Mucosa of rectum (tissue), 2 donors: Measurements from ENCODE around the gene MS4A2.
"Not testable (repeated sequence)": the region's sequence is repeated elsewhere in the genome, so short reads cannot be mapped to it uniquely, and the experiment has no call there.

Source experiments
- H3K27ac ChIP-seq, 2 donors: one replicate each; pipeline ENCODE4 v1.7.0; 2013; ENCODE audit warnings: inconsistent platforms in 2 of 2, low read depth in 2 of 2, low read length in 2 of 2
- H3K27me3 ChIP-seq, 2 donors: one replicate each; pipeline ENCODE4 v1.7.0; 2013; ENCODE audit warnings: low read length in 2 of 2; ENCODE audit not compliant: control insufficient read depth in 2 of 2, insufficient read depth in 2 of 2
- H3K36me3 ChIP-seq, 2 donors: one replicate each; pipeline ENCODE4 v1.7.0; 2013; ENCODE audit warnings: low read length in 2 of 2; ENCODE audit not compliant: control insufficient read depth in 2 of 2, insufficient read depth in 2 of 2
- H3K4me1 ChIP-seq, 2 donors: one replicate each; pipeline ENCODE4 v1.7.0; 2013; ENCODE audit warnings: low read length in 2 of 2, mild to moderate bottlenecking in 1 of 2; ENCODE audit not compliant: control insufficient read depth in 2 of 2, insufficient read depth in 2 of 2
- H3K4me3 ChIP-seq, 2 donors: one replicate each; pipeline ENCODE4 v1.7.0; 2013; ENCODE audit warnings: low read length in 2 of 2
- H3K9ac ChIP-seq, 2 donors: one replicate each; pipeline ENCODE4 v1.7.0; 2013; ENCODE audit warnings: low read length in 2 of 2, low read depth in 1 of 2, mild to moderate bottlenecking in 1 of 2
- H3K9me3 ChIP-seq, 2 donors: one replicate each; pipeline ENCODE4 v1.7.0; 2013; ENCODE audit warnings: low read length in 2 of 2; ENCODE audit not compliant: control insufficient read depth in 2 of 2
- donor health status: healthy.
- donor health status: Normal muscosa, but diverticular disease.

Gene MS4A2

GRCh38 chr11:60098508-60098907, 10.0 kb downstream of the MS4A2 start:
- Histone ChIP-seq H3K9me3 (no peaks in the 10 kb centered on the region), H3K4me1 (no peaks in the 10 kb centered on the region), H3K4me3 (no peak overlapping the region), H3K9ac (no peak overlapping the region), H3K27me3 (no peaks in the 10 kb centered on the region), H3K36me3 (no peaks in the 10 kb centered on the region), H3K27ac (no peak overlapping the region)

GRCh38 chr11:60100516-60100915, 12.1 kb downstream of the MS4A2 start:
- no peak overlapping the region for H3K4me3 ChIP-seq
- no peaks in the 10 kb centered on the region for H3K9me3 ChIP-seq
- H3K9ac ChIP-seq: no peak overlapping the region
- H3K36me3 ChIP-seq: no peaks in the 10 kb centered on the region
- H3K27ac ChIP-seq: no peak overlapping the region
- H3K4me1 ChIP-seq: no peaks in the 10 kb centered on the region
- H3K27me3 ChIP-seq: no peaks in the 10 kb centered on the region

- not testable (repeated sequence) for H3K36me3 ChIP-seq, H3K4me3 ChIP-seq, H3K9me3 ChIP-seq, H3K27me3 ChIP-seq, H3K9ac ChIP-seq, H3K4me1 ChIP-seq, H3K27ac ChIP-seq
These were observed 12.9 kb downstream of the MS4A2 start for GRCh38 chr11:60101368-60101767.

- H3K9ac ChIP-seq, H3K27ac ChIP-seq, H3K4me3 ChIP-seq, H3K9me3 ChIP-seq, H3K36me3 ChIP-seq, H3K27me3 ChIP-seq: not testable (repeated sequence)
- H3K4me1 ChIP-seq: peaks cover 7 to 11% of the 10 kb centered on the region in 2 donors
These were observed 16.1 kb downstream of the MS4A2 start for GRCh38 chr11:60104471-60105115.

- H3K27me3 ChIP-seq, H3K9ac ChIP-seq, H3K27ac ChIP-seq, H3K9me3 ChIP-seq, H3K36me3 ChIP-seq, H3K4me3 ChIP-seq: not testable (repeated sequence)
- H3K4me1 ChIP-seq: peaks cover 7 to 11% of the 10 kb centered on the region in 2 donors
These were observed 20.2 kb downstream of the MS4A2 start for GRCh38 chr11:60108631-60109030.

GRCh38 chr11:60111793-60112192, 23.3 kb downstream of the MS4A2 start:
- Histone ChIP-seq H3K36me3 (no peaks in the 10 kb centered on the region), H3K4me1 (peaks cover 7 to 11% of the 10 kb centered on the region in 2 donors), H3K4me3 (no peak overlapping the region), H3K27ac (no peak overlapping the region), H3K9ac (no peak overlapping the region), H3K9me3 (no peaks in the 10 kb centered on the region), H3K27me3 (no peaks in the 10 kb centered on the region)

GRCh38 chr11:60116996-60117790, 28.7 kb downstream of the MS4A2 start:
- H3K27ac ChIP-seq: no peak overlapping the region
- H3K4me3 ChIP-seq: no peak overlapping the region
- no peaks in the 10 kb centered on the region for H3K4me1 ChIP-seq
- no peaks in the 10 kb centered on the region for H3K36me3 ChIP-seq
- H3K9me3 ChIP-seq: no peaks in the 10 kb centered on the region
- H3K27me3 ChIP-seq: no peaks in the 10 kb centered on the region
- H3K9ac ChIP-seq: no peak overlapping the region

- Histone ChIP-seq H3K4me3 (no peak overlapping the region), H3K9ac (no peak overlapping the region), H3K9me3 (no peaks in the 10 kb centered on the region), H3K4me1 (no peaks in the 10 kb centered on the region), H3K27me3 (no peaks in the 10 kb centered on the region), H3K36me3 (no peaks in the 10 kb centered on the region), H3K27ac (no peak overlapping the region)
These were observed 29.9 kb downstream of the MS4A2 start for GRCh38 chr11:60118338-60118737.

GRCh38 chr11:60119710-60120109, 31.2 kb downstream of the MS4A2 start:
- no peak overlapping the region for H3K9ac ChIP-seq
- H3K27ac ChIP-seq: no peak overlapping the region
- H3K9me3 ChIP-seq: no peaks in the 10 kb centered on the region
- no peaks in the 10 kb centered on the region for H3K27me3 ChIP-seq
- H3K36me3 ChIP-seq: no peaks in the 10 kb centered on the region
- H3K4me3 ChIP-seq: no peak overlapping the region
- H3K4me1 ChIP-seq: peaks cover 2 to 3% of the 10 kb centered on the region in 2 donors

GRCh38 chr11:60121264-60121663, 32.8 kb downstream of the MS4A2 start:
- Histone ChIP-seq H3K4me1 (peaks cover 2 to 6% of the 10 kb centered on the region in 2 donors), H3K4me3 (no peak overlapping the region), H3K27me3 (no peaks in the 10 kb centered on the region), H3K27ac (no peak overlapping the region), H3K36me3 (no peaks in the 10 kb centered on the region), H3K9ac (no peak overlapping the region), H3K9me3 (no peaks in the 10 kb centered on the region)
